Fibroblast of villous mesenchyme (primary cell): ENCODE results near the gene DDX41. TPM values are rescaled to one million over a fixed set of nuclear protein-coding genes. Genes with fewer than 3 reads are reported as not detected.

Experiments used
- DNase-seq: peaks from one replicate; pipeline ENCODE4 v3.0.0-alpha.2; 2010; ENCODE audit warnings: low read depth
- H3K4me3 ChIP-seq: 2 replicates; pipeline ENCODE4 v1.5.1; 2011; ENCODE audit warnings: low read depth, mild to moderate bottlenecking, low read length
- CTCF ChIP-seq: IDR thresholded peaks from 2 replicates; pipeline ENCODE4 v1.5.1; 2012; ENCODE audit warnings: low read depth, mild to moderate bottlenecking, low read length; ENCODE audit not compliant: insufficient read depth
- total RNA-seq: library from RNA; depleted of rRNA; stranded (reverse); fragments of >200 nt; gene quantifications from 2 replicates; pipeline ENCODE4 v1.2.3, GENCODE V29; 2012

The DDX41 gene
- total RNA-seq, 1 donor: 56.1 TPM

DNA sequence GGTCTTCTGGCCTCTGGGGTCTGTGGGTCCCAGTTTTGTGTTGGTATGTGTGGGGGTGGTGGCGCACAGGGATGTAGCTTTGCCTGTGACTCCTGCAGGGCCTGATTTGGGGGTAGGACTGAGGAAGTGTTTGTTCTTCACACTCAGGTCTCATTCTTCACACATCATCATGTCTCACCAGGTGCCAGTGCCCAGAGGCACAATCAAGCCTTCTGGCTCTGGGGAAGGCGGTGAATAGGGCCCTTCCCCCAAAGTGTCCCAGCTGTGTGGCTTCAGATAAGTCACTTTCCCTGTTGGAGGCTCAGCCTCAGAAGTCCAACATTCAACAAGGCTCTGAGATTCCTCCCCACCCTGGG is 48.5 kb downstream of the DDX41 start:
- no peak for DNase-seq
- no peak overlapping the region for H3K4me3 ChIP-seq
- TF ChIP-seq CTCF: no peak

- TF ChIP-seq CTCF: no peak
- H3K4me3 ChIP-seq: no peak overlapping the region
- no peak for DNase-seq
These were observed 49.3 kb downstream of the DDX41 start for GRCh38 chr5:177467436-177467835.

- no peak overlapping the region for H3K4me3 ChIP-seq
- TF ChIP-seq CTCF: no peak
- DNase-seq: no peak
These were observed 49.9 kb downstream of the DDX41 start for GRCh38 chr5:177466861-177467260.

DNA sequence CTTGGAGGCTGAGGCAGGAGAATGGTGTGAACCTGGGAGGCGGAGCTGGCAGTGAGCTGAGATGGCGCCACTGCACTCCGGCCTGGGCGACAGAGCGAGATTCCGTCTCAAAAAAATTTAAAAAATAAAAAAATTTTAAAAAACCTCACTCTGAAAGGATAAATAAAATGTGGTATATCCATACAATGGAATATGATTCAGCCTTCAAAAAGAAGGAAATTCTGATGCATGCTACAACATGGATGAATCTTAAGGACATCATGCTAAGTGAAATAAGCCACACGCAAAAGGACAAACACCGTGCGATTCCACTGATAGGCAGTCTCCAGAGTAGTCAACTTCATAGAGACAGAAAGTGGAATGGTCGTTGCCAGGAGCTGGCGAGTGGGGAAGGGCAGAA is 51.7 kb downstream of the DDX41 start:
- no peak overlapping the region for H3K4me3 ChIP-seq
- no peak for TF ChIP-seq CTCF
- DNase-seq: no peak

DNA sequence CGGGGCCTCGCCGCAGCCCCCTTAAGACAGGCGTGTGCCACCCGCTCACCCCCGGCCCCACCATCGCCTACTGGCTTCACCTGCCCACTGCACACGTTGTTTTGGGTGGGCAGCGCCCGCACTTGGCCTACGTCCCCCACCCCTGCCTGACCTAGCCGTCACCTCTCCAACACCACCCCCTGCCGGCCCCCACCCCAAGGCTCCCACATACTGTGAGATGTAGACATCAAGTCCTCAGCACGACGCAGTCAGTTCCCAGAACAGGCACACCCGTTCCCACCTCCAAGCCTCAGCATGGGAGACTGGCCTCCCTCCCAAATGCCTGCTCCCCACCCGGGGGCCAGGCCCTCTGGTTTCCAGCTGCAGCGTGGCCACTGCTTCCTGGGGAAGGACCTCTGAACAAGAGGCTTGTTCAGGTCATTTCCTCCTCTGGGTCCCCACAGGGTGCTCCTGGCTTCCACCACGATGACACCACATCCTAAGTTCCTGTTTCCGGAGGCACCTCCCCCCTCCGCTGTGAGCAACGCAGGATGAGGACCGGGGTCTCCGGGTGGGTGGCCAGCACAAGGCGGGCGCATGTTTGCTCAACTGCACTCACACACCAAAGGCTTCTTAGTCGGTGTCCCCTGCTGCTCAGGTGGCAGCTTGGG is 54.6 kb downstream of the DDX41 start:
- no peak for DNase-seq
- H3K4me3 ChIP-seq: no peak overlapping the region
- TF ChIP-seq CTCF: no peak

Other genes starting within 250 kb of the DDX41 start
- gene RAB24, start 213.2 kb downstream of the DDX41 start, total RNA-seq: 14.2 and 18.0 TPM in 2 replicates
- gene PRELID1, start 213.2 kb downstream of the DDX41 start, total RNA-seq: 122 TPM in 2 replicates
- gene MXD3, start 205.1 kb downstream of the DDX41 start, total RNA-seq: 7.7 and 9.1 TPM in 2 replicates
- 284 and 355 TPM in 2 replicates for gene LMAN2, start 165.3 kb downstream of the DDX41 start, total RNA-seq
- gene RGS14, start 159.0 kb downstream of the DDX41 start, total RNA-seq: 3.5 TPM in 2 replicates
- gene SLC34A1, start 132.5 kb downstream of the DDX41 start, total RNA-seq: not detected in 2 replicates
- not detected in 2 replicates for gene PFN3, start 116.3 kb downstream of the DDX41 start, total RNA-seq
- 0.43 and 0.64 TPM in 2 replicates for gene F12, start 107.4 kb downstream of the DDX41 start, total RNA-seq
- 24.2 and 26.4 TPM in 2 replicates for gene GRK6, start 90.3 kb downstream of the DDX41 start, total RNA-seq
- 4.5 and 4.7 TPM in 2 replicates for gene PRR7, start 70.1 kb downstream of the DDX41 start, total RNA-seq
- 201 and 214 TPM in 2 replicates for gene DBN1, start 43.3 kb downstream of the DDX41 start, total RNA-seq
- gene PDLIM7, start 19.4 kb downstream of the DDX41 start, total RNA-seq: 283 and 383 TPM in 2 replicates
- gene DOK3, start 7.1 kb downstream of the DDX41 start, total RNA-seq: 2.6 TPM in 2 replicates
- 26.3 and 29.6 TPM in 2 replicates for gene FAM193B, start 37.6 kb upstream of the DDX41 start, total RNA-seq
- gene TMED9, start 75.2 kb upstream of the DDX41 start, total RNA-seq: 113 and 130 TPM in 2 replicates
- gene B4GALT7, start 83.2 kb upstream of the DDX41 start, total RNA-seq: 30.3 and 30.7 TPM in 2 replicates